GM19452 (cell line): Measurements from ENCODE around the gene IGSF22.
"Not testable (repeated sequence)": the region's sequence is repeated elsewhere in the genome, so short reads cannot be mapped to it uniquely, and the experiment has no call there.

Source experiments
- ATAC-seq: cut with Tn5 transposase; IDR thresholded peaks from one replicate; pipeline ENCODE4 v1.9.1; 2021; ENCODE audit not compliant: unreplicated experiment

The IGSF22 gene

GRCh38 chr11:18692941-18693760 is 32.8 kb downstream of the IGSF22 start:
- ATAC-seq, result no peak

- not testable (repeated sequence) for ATAC-seq
These were observed 34.4 kb downstream of the IGSF22 start for GRCh38 chr11:18691467-18692140.

- no peak for ATAC-seq
These were observed 41.7 kb downstream of the IGSF22 start for GRCh38 chr11:18684267-18684666.

GRCh38 chr11:18682466-18682865 is 43.5 kb downstream of the IGSF22 start:
- ATAC-seq, result no peak

- ATAC-seq, result not testable (repeated sequence)
These were observed 44.0 kb downstream of the IGSF22 start for GRCh38 chr11:18681949-18682348.

GRCh38 chr11:18677560-18677959 is 48.4 kb downstream of the IGSF22 start:
- ATAC-seq, result no peak

- ATAC-seq, result no peak
These were observed 49.2 kb downstream of the IGSF22 start for GRCh38 chr11:18676803-18677202.

GRCh38 chr11:18672209-18672608 is 53.8 kb downstream of the IGSF22 start:
- ATAC-seq, result not testable (repeated sequence)

GRCh38 chr11:18671246-18671645 is 54.7 kb downstream of the IGSF22 start:
- ATAC-seq, result no peak

GRCh38 chr11:18669711-18670110 is 56.3 kb downstream of the IGSF22 start:
- ATAC-seq, result no peak

- ATAC-seq, result no peak
These were observed 56.8 kb downstream of the IGSF22 start for GRCh38 chr11:18669219-18669596.

GRCh38 chr11:18668131-18668530 is 57.9 kb downstream of the IGSF22 start:
- no peak for ATAC-seq

- ATAC-seq, result not testable (repeated sequence)
These were observed 60.6 kb downstream of the IGSF22 start for GRCh38 chr11:18665353-18665872.

- no peak for ATAC-seq
These were observed 68.3 kb downstream of the IGSF22 start for GRCh38 chr11:18657673-18658072.
